ENCODE results near the gene ABHD16B. TPM values are rescaled to one million over a fixed set of nuclear protein-coding genes. Genes with fewer than 3 reads are reported as not detected.
A peak's percentile ranks its signal among the peaks of the same experiment; 100 is the strongest.

The ABHD16B gene
- total and polyA plus RNA-seq, 2 experiments from 2014 or later, result not detected

DNA sequence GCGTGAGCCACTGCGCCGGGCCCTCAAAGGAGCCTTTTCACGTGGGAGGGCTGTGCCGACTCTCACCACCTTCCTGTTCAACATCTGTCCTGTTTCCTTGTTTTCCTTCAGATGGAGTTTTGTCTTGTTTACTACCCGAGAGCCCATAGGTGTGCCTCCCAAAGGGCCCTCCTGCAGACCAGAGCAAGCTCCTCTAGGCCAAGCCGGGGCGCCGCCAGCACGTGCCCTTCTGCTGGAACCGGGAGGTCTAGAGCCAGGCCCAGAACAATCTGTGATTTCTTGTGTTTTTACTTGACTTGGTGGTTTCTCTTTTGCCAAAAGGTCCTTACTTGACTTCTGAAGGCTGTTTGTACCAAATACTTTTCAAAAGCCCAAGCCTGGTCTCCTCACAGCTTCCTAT, 25.6 kb downstream of the ABHD16B start:
- Histone ChIP-seq H2AFZ (no peak overlapping the region), H3K79me2 (ENCODE audit: insufficient read depth) (peaks cover 85% of the 10 kb centered on the region), H3K4me1 (ENCODE audit: insufficient read depth) (peaks cover 7% of the 10 kb centered on the region; the same call in 1 of the 2 replicates), H3K27ac (no peak overlapping the region), H3K9me3 (ENCODE audit: low read depth) (no peaks in the 10 kb centered on the region), H3K4me3 (no peak overlapping the region), H3K27me3 (replicated peaks; ENCODE audit: insufficient read depth) (no peaks in the 10 kb centered on the region), H3K36me3 (ENCODE audit: low read depth) (peaks cover 24% of the 10 kb centered on the region), H3K9ac (no peak overlapping the region), H3K9me2 (ENCODE audit: insufficient read depth) (no peaks in the 10 kb centered on the region), H3K4me2 (ENCODE audit: unreplicated experiment) (no peak overlapping the region), H3F3A (ENCODE audit: insufficient read depth) (peaks cover 29% of the 10 kb centered on the region), H4K20me1 (ENCODE audit: insufficient read depth) (no peaks in the 10 kb centered on the region)
- WGBS, 2 experiments (ENCODE audit: low coverage in 1 of 2, low lambda C conversion rate in 2 of 2, missing lambda C conversion rate in 2 of 2), result 92 to 93% methylated on average over 11 of the region's 11 CpGs
- in situ Hi-C loops (cut with MboI), result no loop called here
- DNase-seq, result no peak
- TF ChIP-seq EZH2phosphoT487 (IDR thresholded peaks at IDR 0.05; ENCODE audit: insufficient read depth, low read depth) (no peak), EZH2 (IDR thresholded peaks at IDR 0.05; ENCODE audit: insufficient read depth, poor library complexity, severe bottlenecking) (no peak)

DNA sequence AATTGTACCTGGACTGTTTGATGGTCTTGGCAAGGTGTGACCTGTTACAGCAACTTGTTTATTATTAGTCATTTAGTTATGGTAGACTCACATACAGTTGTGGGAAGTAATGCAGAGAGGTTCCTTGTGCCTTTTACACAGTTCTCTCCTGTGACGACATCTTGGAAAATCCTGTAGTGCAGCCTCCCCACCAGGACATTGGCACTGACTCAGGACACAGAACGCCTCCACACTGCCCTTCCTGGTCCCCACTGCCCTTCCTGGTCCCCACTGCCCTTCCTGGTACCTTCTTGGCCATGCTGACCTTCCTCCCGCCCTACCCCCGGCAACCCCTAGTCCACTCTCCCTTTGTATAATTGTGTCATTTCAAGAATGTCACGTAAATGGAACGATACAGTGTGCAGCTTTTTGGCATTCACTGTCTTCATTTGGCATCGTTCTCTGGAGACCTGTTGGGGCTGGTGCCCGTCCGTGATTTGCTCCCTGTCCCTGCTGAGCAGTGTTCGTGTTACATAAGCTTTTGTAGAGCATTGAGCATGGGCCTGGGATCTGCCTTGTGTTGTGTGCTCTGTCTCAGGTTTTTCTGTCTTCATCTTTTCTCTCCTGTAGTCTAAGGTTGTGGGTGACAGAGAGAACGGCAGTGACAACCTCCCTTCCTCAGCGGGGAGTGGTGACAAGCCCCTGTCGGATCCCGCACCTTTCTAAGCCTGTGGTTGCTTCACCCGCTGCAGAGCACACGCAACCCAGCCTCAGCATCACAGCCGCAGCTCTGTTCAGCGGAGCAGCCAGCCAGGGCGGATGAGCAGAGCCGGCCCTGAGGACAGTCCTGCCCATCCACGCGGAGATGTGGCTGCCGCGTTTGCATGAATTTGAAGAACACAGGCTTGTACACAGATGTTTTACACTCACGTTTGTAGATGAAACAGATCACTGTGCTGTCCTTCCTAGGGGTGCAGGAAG, 28.2 kb downstream of the ABHD16B start:
- no peak overlapping the region for H3K4me2 ChIP-seq (ENCODE audit: unreplicated experiment)
- in situ Hi-C loops (cut with MboI), result no loop called here
- DNase-seq, result peak; percentile 24
- H3K4me3 ChIP-seq, result no peak overlapping the region
- no peaks in the 10 kb centered on the region for H3K27me3 ChIP-seq (replicated peaks; ENCODE audit: insufficient read depth)
- H3F3A ChIP-seq (ENCODE audit: insufficient read depth), result peaks cover 51% of the 10 kb centered on the region
- no peaks in the 10 kb centered on the region for H3K9me2 ChIP-seq (ENCODE audit: insufficient read depth)
- 82 to 85% methylated on average over 25 of the region's 25 CpGs for WGBS, 2 experiments (ENCODE audit: low coverage in 1 of 2, low lambda C conversion rate in 2 of 2, missing lambda C conversion rate in 2 of 2)
- no peak overlapping the region for H2AFZ ChIP-seq
- TF ChIP-seq EZH2phosphoT487 (IDR thresholded peaks at IDR 0.05; ENCODE audit: insufficient read depth, low read depth) (no peak), EZH2 (IDR thresholded peaks at IDR 0.05; ENCODE audit: insufficient read depth, poor library complexity, severe bottlenecking) (no peak)
- H3K27ac ChIP-seq, result no peak overlapping the region
- peaks cover 60% of the 10 kb centered on the region for H3K79me2 ChIP-seq (ENCODE audit: insufficient read depth)
- peaks cover 24% of the 10 kb centered on the region for H3K36me3 ChIP-seq (ENCODE audit: low read depth)
- H3K4me1 ChIP-seq (ENCODE audit: insufficient read depth), result peaks cover 7% of the 10 kb centered on the region; the same call in 1 of the 2 replicates
- H3K9me3 ChIP-seq (ENCODE audit: low read depth), result no peaks in the 10 kb centered on the region
- H4K20me1 ChIP-seq (ENCODE audit: insufficient read depth), result no peaks in the 10 kb centered on the region
- no peak overlapping the region for H3K9ac ChIP-seq

DNA sequence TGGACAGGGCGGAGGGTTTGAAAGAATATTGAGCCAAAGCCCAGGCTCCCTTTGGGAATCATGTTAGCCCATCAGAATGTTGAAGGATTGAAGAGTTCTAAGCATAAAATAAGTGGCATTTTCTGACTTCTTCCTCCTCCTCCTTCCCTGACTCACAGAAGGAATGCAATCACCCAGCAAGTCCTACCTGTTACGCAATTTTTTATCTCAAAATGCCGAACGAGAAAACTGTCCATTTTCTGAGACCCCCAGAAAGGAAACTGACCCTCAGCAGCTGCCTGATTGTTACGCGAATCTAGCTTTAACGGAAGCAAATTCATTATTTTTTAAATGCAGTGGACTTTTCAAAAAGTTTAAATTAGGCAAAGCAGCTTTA, 28.9 kb downstream of the ABHD16B start:
- Histone ChIP-seq H3K27ac (no peak overlapping the region), H3K4me1 (ENCODE audit: insufficient read depth) (peaks cover 7% of the 10 kb centered on the region; the same call in 1 of the 2 replicates), H3F3A (ENCODE audit: insufficient read depth) (peaks cover 51% of the 10 kb centered on the region), H3K27me3 (replicated peaks; ENCODE audit: insufficient read depth) (no peaks in the 10 kb centered on the region), H2AFZ (no peak overlapping the region), H3K9me3 (ENCODE audit: low read depth) (no peaks in the 10 kb centered on the region), H3K9me2 (ENCODE audit: insufficient read depth) (no peaks in the 10 kb centered on the region), H3K4me3 (no peak overlapping the region), H3K36me3 (ENCODE audit: low read depth) (peaks cover 24% of the 10 kb centered on the region), H3K9ac (no peak overlapping the region), H3K4me2 (ENCODE audit: unreplicated experiment) (no peak overlapping the region), H4K20me1 (ENCODE audit: insufficient read depth) (no peaks in the 10 kb centered on the region), H3K79me2 (ENCODE audit: insufficient read depth) (peaks cover 53% of the 10 kb centered on the region)
- in situ Hi-C loops (cut with MboI), result no loop called here
- peak; percentile 34 for DNase-seq
- TF ChIP-seq EZH2phosphoT487 (IDR thresholded peaks at IDR 0.05; ENCODE audit: insufficient read depth, low read depth) (no peak), EZH2 (IDR thresholded peaks at IDR 0.05; ENCODE audit: insufficient read depth, poor library complexity, severe bottlenecking) (no peak)
- 85% methylated on average over 7 of the region's 7 CpGs for WGBS, 2 experiments (ENCODE audit: low coverage in 1 of 2, low lambda C conversion rate in 2 of 2, missing lambda C conversion rate in 2 of 2)

DNA sequence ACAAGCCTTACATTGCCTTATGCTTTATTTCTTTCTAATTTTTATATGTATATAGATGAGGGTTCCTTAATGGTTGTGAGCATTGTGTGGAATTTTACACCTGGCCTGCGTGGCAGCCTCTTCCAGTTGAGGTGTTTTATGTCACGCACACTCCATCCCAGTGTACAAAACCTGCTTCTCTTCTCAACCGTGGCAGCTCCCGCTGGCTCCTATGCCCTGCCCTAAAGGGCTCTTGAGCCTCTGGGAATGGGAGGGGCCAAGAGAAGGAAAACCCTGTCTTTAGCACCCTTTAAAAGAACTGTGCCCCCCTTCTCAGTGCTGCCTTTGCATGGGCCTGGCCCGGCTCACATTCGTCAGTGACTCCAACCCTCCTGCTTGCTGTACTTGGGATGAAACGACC, 29.3 kb downstream of the ABHD16B start:
- no peak overlapping the region for H3K27ac ChIP-seq
- DNase-seq, result no peak
- H2AFZ ChIP-seq, result no peak overlapping the region
- WGBS, 2 experiments (ENCODE audit: low coverage in 1 of 2, low lambda C conversion rate in 2 of 2, missing lambda C conversion rate in 2 of 2), result 87 to 88% methylated on average over 7 of the region's 7 CpGs
- peaks cover 51% of the 10 kb centered on the region for H3K79me2 ChIP-seq (ENCODE audit: insufficient read depth)
- H3K9me2 ChIP-seq (ENCODE audit: insufficient read depth), result no peaks in the 10 kb centered on the region
- in situ Hi-C loops (cut with MboI), result no loop called here
- H4K20me1 ChIP-seq (ENCODE audit: insufficient read depth), result no peaks in the 10 kb centered on the region
- peaks cover 7% of the 10 kb centered on the region; the same call in 1 of the 2 replicates for H3K4me1 ChIP-seq (ENCODE audit: insufficient read depth)
- TF ChIP-seq EZH2 (IDR thresholded peaks at IDR 0.05; ENCODE audit: insufficient read depth, poor library complexity, severe bottlenecking) (no peak), EZH2phosphoT487 (IDR thresholded peaks at IDR 0.05; ENCODE audit: insufficient read depth, low read depth) (no peak)
- no peak overlapping the region for H3K9ac ChIP-seq
- H3K36me3 ChIP-seq (ENCODE audit: low read depth), result peaks cover 24% of the 10 kb centered on the region
- no peaks in the 10 kb centered on the region for H3K9me3 ChIP-seq (ENCODE audit: low read depth)
- H3F3A ChIP-seq (ENCODE audit: insufficient read depth), result peaks cover 53% of the 10 kb centered on the region
- H3K4me3 ChIP-seq, result no peak overlapping the region
- no peaks in the 10 kb centered on the region for H3K27me3 ChIP-seq (replicated peaks; ENCODE audit: insufficient read depth)
- no peak overlapping the region for H3K4me2 ChIP-seq (ENCODE audit: unreplicated experiment)

Measured in GM23248 (cell line).